Subcutaneous abdominal adipose tissue (tissue), 5 donors: Measurements from ENCODE around the gene KRT78.

Experiments used
- H3K27ac ChIP-seq: one replicate; pipeline ENCODE4 v1.7.0; 2013; ENCODE audit warnings: low read depth, mild to moderate bottlenecking, inconsistent platforms, low read length, moderate library complexity
- H3K27me3 ChIP-seq, 5 donors: one replicate each; pipeline ENCODE4 v1.7.0; 2013; ENCODE audit warnings: low read length in 5 of 5, inconsistent platforms in 1 of 5; ENCODE audit not compliant: control insufficient read depth in 5 of 5, insufficient read depth in 4 of 5
- H3K36me3 ChIP-seq, 5 donors: one replicate each; pipeline ENCODE4 v1.7.0; 2013; ENCODE audit warnings: low read length in 5 of 5; ENCODE audit not compliant: control insufficient read depth in 5 of 5, insufficient read depth in 5 of 5
- H3K4me1 ChIP-seq, 5 donors: one replicate each; pipeline ENCODE4 v1.7.0; 2013; ENCODE audit warnings: low read length in 5 of 5, mild to moderate bottlenecking in 3 of 5, moderate library complexity in 1 of 5; ENCODE audit not compliant: control insufficient read depth in 5 of 5, insufficient read depth in 5 of 5
- H3K4me3 ChIP-seq, 5 donors: one replicate each; pipeline ENCODE4 v1.7.0; 2013; ENCODE audit warnings: low read length in 5 of 5, low read depth in 1 of 5
- H3K9ac ChIP-seq, 5 donors: one replicate each; pipeline ENCODE4 v1.7.0; 2013; ENCODE audit warnings: low read length in 5 of 5, mild to moderate bottlenecking in 4 of 5, moderate library complexity in 3 of 5
- H3K9me3 ChIP-seq, 5 donors: one replicate each; pipeline ENCODE4 v1.7.0; 2013; ENCODE audit warnings: low read length in 5 of 5; ENCODE audit not compliant: control insufficient read depth in 5 of 5
- donor health status: healthy.
- donor health status: healthy.
- donor health status: healthy.
- donor health status: healthy.
- donor health status: healthy.

KRT78 gene

GRCh38 chr12:52844386-52844785 is 4.4 kb downstream of the KRT78 start:
- Histone ChIP-seq H3K27me3 (peaks cover 0 to 6% (median 3%) of the 10 kb centered on the region in 5 donors), H3K36me3 (no peaks in the 10 kb centered on the region), H3K9ac (no peak overlapping the region), H3K4me3 (no peak overlapping the region), H3K27ac (no peak overlapping the region), H3K4me1 (no peaks in the 10 kb centered on the region), H3K9me3 (no peaks in the 10 kb centered on the region)

GRCh38 chr12:52839436-52840105 is 9.2 kb downstream of the KRT78 start:
- H3K27me3 ChIP-seq: peaks cover 0 to 22% (median 6%) of the 10 kb centered on the region in 5 donors
- no peak overlapping the region for H3K4me3 ChIP-seq
- no peaks in the 10 kb centered on the region for H3K4me1 ChIP-seq
- H3K9ac ChIP-seq: no peak overlapping the region
- H3K36me3 ChIP-seq: no peaks in the 10 kb centered on the region
- H3K27ac ChIP-seq: no peak overlapping the region
- H3K9me3 ChIP-seq: no peaks in the 10 kb centered on the region

- H3K27ac ChIP-seq: no peak overlapping the region
- no peaks in the 10 kb centered on the region for H3K36me3 ChIP-seq
- H3K27me3 ChIP-seq: peaks cover 0 to 22% (median 6%) of the 10 kb centered on the region in 5 donors
- H3K9ac ChIP-seq: no peak overlapping the region
- H3K9me3 ChIP-seq: no peaks in the 10 kb centered on the region
- no peak overlapping the region for H3K4me3 ChIP-seq
- no peaks in the 10 kb centered on the region for H3K4me1 ChIP-seq
These were observed 10.0 kb downstream of the KRT78 start for GRCh38 chr12:52838609-52839435.

- no peak overlapping the region for H3K4me3 ChIP-seq
- H3K9me3 ChIP-seq: no peaks in the 10 kb centered on the region
- H3K27me3 ChIP-seq: peaks cover 0 to 22% (median 6%) of the 10 kb centered on the region in 5 donors
- no peak overlapping the region for H3K9ac ChIP-seq
- H3K27ac ChIP-seq: no peak overlapping the region
- peaks cover 0 to 2% (median under 1%) of the 10 kb centered on the region in 5 donors for H3K4me1 ChIP-seq
- H3K36me3 ChIP-seq: no peaks in the 10 kb centered on the region
These were observed 10.8 kb downstream of the KRT78 start for GRCh38 chr12:52837781-52838608.

GRCh38 chr12:52837413-52837741 is 11.4 kb downstream of the KRT78 start:
- H3K27ac ChIP-seq: no peak overlapping the region
- H3K9me3 ChIP-seq: no peaks in the 10 kb centered on the region
- no peaks in the 10 kb centered on the region for H3K36me3 ChIP-seq
- peaks cover 0 to 22% (median 6%) of the 10 kb centered on the region in 5 donors for H3K27me3 ChIP-seq
- H3K4me1 ChIP-seq: peaks cover 0 to 9% (median 7%) of the 10 kb centered on the region in 5 donors
- no peak overlapping the region for H3K4me3 ChIP-seq
- no peak overlapping the region for H3K9ac ChIP-seq

- no peaks in the 10 kb centered on the region for H3K36me3 ChIP-seq
- H3K4me1 ChIP-seq: peaks cover 0 to 15% (median 13%) of the 10 kb centered on the region in 5 donors
- H3K27me3 ChIP-seq: peaks cover 0 to 22% (median 6%) of the 10 kb centered on the region in 5 donors
- H3K4me3 ChIP-seq: no peak overlapping the region
- H3K27ac ChIP-seq: no peak overlapping the region
- no peaks in the 10 kb centered on the region for H3K9me3 ChIP-seq
- no peak overlapping the region for H3K9ac ChIP-seq
These were observed 12.0 kb downstream of the KRT78 start for GRCh38 chr12:52836491-52837412.

GRCh38 chr12:52836042-52836466 is 12.7 kb downstream of the KRT78 start:
- H3K9me3 ChIP-seq: no peaks in the 10 kb centered on the region
- no peak overlapping the region for H3K9ac ChIP-seq
- peaks cover 0 to 22% (median 6%) of the 10 kb centered on the region in 5 donors for H3K27me3 ChIP-seq
- no peak overlapping the region for H3K27ac ChIP-seq
- no peak overlapping the region for H3K4me3 ChIP-seq
- peaks cover 0 to 22% (median 20%) of the 10 kb centered on the region in 5 donors for H3K4me1 ChIP-seq
- no peaks in the 10 kb centered on the region for H3K36me3 ChIP-seq

- H3K36me3 ChIP-seq: no peaks in the 10 kb centered on the region
These were observed 13.3 kb downstream of the KRT78 start for GRCh38 chr12:52835271-52836041.

GRCh38 chr12:52834727-52835001 is 14.1 kb downstream of the KRT78 start:
- H3K4me1 ChIP-seq: peaks cover 0 to 36% (median 26%) of the 10 kb centered on the region in 5 donors
- H3K9ac ChIP-seq: no peak overlapping the region
- H3K27ac ChIP-seq: no peak overlapping the region
- peaks cover 0 to 22% (median 6%) of the 10 kb centered on the region in 5 donors for H3K27me3 ChIP-seq
- H3K36me3 ChIP-seq: no peaks in the 10 kb centered on the region
- no peak overlapping the region for H3K4me3 ChIP-seq
- H3K9me3 ChIP-seq: no peaks in the 10 kb centered on the region

More at GRCh38 chr12:52835271-52836041, 13.3 kb downstream of the KRT78 start:
- peaks cover 0 to 22% (median 6%) of the 10 kb centered on the region in 5 donors for H3K27me3 ChIP-seq
- no peak overlapping the region for H3K4me3 ChIP-seq
- peak overlapping the region in 1 of 5 donors; percentile 35 for H3K9ac ChIP-seq
- no peak overlapping the region for H3K27ac ChIP-seq
- H3K9me3 ChIP-seq: no peaks in the 10 kb centered on the region
- peaks cover 0 to 28% (median 20%) of the 10 kb centered on the region in 5 donors for H3K4me1 ChIP-seq
